ENCODE data around the gene CCDC170. TPM values are rescaled to one million over a fixed set of nuclear protein-coding genes. Genes with fewer than 3 reads are reported as not detected.
"Not testable (repeated sequence)": the region's sequence is repeated elsewhere in the genome, so short reads cannot be mapped to it uniquely, and the experiment has no call there.

CCDC170 gene
- total RNA-seq, 5 donors from 2014 or later (not counting 1 experiment from before 2014, with no cell fraction given) = 0.07 to 0.32 TPM; not detected in 3

DNA sequence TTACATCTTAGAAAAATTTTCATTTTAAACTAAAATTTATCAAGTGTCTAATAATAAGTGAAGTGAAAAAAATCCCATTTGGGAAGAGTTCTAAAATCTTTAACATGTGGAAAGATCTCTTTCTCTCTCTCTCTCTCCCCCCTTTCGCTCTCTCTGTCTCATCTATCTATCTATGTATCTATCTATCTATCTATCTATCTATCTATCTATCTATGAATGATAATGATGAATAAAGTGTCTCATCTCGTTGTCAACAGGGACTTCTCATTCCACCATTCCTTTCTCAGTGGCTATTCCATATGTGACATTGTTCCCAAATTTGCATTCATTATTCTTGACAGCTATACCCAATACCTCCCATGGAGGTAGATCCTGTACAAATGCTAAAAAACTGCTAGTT is 15.2 kb downstream of the CCDC170 start:
- no peaks in the 10 kb centered on the region for H3K36me3 Mint-ChIP-seq
- H3K4me1 Mint-ChIP-seq = no peaks in the 10 kb centered on the region
- no peaks in the 10 kb centered on the region for H3K9me3 Mint-ChIP-seq
- Histone ChIP-seq H3K4me3 (ENCODE audit: control insufficient read depth in 1 of 2, extremely low read depth in 1 of 2, low read length in 1 of 2) (no peak overlapping the region), H3K4me1 (ENCODE audit: control insufficient read depth in 1 of 2, extremely low read depth in 1 of 2, insufficient read depth in 2 of 2, low read length in 2 of 2) (no peaks in the 10 kb centered on the region), H3K27ac (ENCODE audit: low read length) (no peak overlapping the region), H3K9me3 (no peaks in the 10 kb centered on the region), H3K36me3 (ENCODE audit: control insufficient read depth in 2 of 2, extremely low read depth in 1 of 2, insufficient read depth in 1 of 2, low read length in 1 of 2) (no peaks in the 10 kb centered on the region), H3K27me3 (replicated peaks in 1 of 2; ENCODE audit: control insufficient read depth in 2 of 2, extremely low read depth in 1 of 2, insufficient read depth in 2 of 2, low read length in 1 of 2) (no peaks in the 10 kb centered on the region)
- no CpG with 5 or more reads among the region's 2 CpGs for WGBS (ENCODE audit: insufficient coverage)
- ChIA-PET CTCF (no interaction called here), POLR2A (no interaction called here)
- no peak overlapping the region for H3K4me3 Mint-ChIP-seq
- no peak overlapping the region for H3K27ac Mint-ChIP-seq
- DNase-seq (no peak), ATAC-seq (replicated peaks in 1 of 4) (no peak)
- peaks cover 0 to 5% of the 10 kb centered on the region in 2 donors for H3K27me3 Mint-ChIP-seq

DNA sequence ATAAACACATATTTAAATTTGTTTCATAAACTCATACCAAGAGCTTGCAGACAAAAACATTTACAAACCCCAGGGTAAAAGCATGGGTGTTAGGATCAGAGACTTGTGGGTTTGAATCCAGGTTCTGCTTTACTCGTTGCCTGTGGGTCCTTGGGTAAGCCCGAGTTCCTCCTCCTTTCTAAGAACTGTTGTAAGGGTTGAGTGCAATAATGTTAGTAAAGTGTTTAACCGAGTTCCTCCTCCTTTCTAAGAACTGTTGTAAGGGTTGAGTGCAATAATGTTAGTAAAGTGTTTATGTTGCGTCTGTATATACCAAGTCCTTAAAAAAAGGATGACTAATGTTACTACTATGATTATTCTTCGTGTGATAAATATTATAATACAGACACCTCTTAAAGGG is 18.7 kb downstream of the CCDC170 start:
- no peak for ATAC-seq (replicated peaks in 1 of 4)

DNA sequence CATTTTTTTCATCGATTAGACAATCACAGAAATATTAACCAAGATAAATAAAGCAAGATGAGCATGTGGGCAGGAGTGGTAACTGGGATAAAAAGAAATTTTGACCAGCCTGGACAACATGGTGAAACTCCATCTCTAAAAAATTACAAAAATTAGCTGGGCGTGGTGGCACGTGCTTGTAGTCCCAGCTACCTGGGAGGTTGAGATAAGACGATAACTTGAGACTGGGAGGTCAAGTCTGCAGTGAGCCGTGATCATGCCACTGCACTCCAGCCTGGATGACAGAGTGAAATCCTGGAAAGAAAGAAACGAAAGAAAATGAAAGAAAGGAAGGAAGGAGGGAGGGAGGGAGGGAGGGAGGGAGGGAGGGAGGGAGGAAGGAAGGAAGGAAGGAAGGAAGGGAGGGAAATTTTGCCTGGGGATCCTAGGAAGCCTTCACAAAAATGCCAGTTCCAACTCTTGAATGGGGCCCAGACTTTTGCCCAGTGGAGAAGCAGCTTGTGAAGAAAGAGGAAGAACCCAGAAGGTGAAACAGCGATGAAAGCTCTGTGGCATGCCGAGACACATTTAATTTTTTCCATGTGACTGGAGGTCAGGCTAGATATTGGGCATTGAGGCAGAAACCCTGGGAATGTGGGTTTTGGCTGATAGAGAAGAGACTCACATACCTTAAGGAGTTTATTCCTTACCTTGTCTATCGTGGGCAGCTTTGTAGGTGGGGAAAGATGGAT is 20.3 kb downstream of the CCDC170 start:
- Histone ChIP-seq H3K36me3 (ENCODE audit: control insufficient read depth in 2 of 2, extremely low read depth in 1 of 2, insufficient read depth in 1 of 2, low read length in 1 of 2) (no peaks in the 10 kb centered on the region), H3K27me3 (replicated peaks in 1 of 2; ENCODE audit: control insufficient read depth in 2 of 2, extremely low read depth in 1 of 2, insufficient read depth in 2 of 2, low read length in 1 of 2) (no peaks in the 10 kb centered on the region), H3K9me3 (no peaks in the 10 kb centered on the region), H3K4me1 (ENCODE audit: control insufficient read depth in 1 of 2, extremely low read depth in 1 of 2, insufficient read depth in 2 of 2, low read length in 2 of 2) (no peaks in the 10 kb centered on the region), H3K27ac (ENCODE audit: low read length) (no peak overlapping the region), H3K4me3 (ENCODE audit: control insufficient read depth in 1 of 2, extremely low read depth in 1 of 2, low read length in 1 of 2) (no peak overlapping the region)
- Mint-ChIP-seq H3K27ac (no peak overlapping the region), H3K36me3 (no peaks in the 10 kb centered on the region), H3K9me3 (peaks cover 0 to 20% (median 9%) of the 10 kb centered on the region in 3 donors), H3K4me1 (no peaks in the 10 kb centered on the region), H3K4me3 (no peak overlapping the region), H3K27me3 (peaks cover 0 to 5% of the 10 kb centered on the region in 2 donors)
- ChIA-PET CTCF (interaction anchor here in 1 of 2 donors (0.6 kb wide), 1 partner anchor 18 kb away, joined by 6 read pairs; no protein-coding TSS in a partner anchor), POLR2A (no interaction called here)
- WGBS (ENCODE audit: insufficient coverage) = 95% methylated on average over 6 of the region's 9 CpGs
- no peak for ATAC-seq (replicated peaks in 1 of 4)
- DNase-seq = no peak

More for the DNA sequence above, 18.7 kb downstream of the CCDC170 start:
- Mint-ChIP-seq H3K36me3 (no peaks in the 10 kb centered on the region), H3K4me3 (no peak overlapping the region), H3K4me1 (no peaks in the 10 kb centered on the region), H3K27ac (no peak overlapping the region), H3K27me3 (peaks cover 0 to 5% of the 10 kb centered on the region in 2 donors), H3K9me3 (peaks cover 0 to 6% (median 0%) of the 10 kb centered on the region in 3 donors)
- 20% methylated on average over 1 of the region's 5 CpGs for WGBS (ENCODE audit: insufficient coverage)
- peak in 1 of 35 experiments; percentile 2 for DNase-seq
- Histone ChIP-seq H3K9me3 (no peaks in the 10 kb centered on the region), H3K27ac (ENCODE audit: low read length) (no peak overlapping the region), H3K4me1 (ENCODE audit: control insufficient read depth in 1 of 2, extremely low read depth in 1 of 2, insufficient read depth in 2 of 2, low read length in 2 of 2) (no peaks in the 10 kb centered on the region), H3K36me3 (ENCODE audit: control insufficient read depth in 2 of 2, extremely low read depth in 1 of 2, insufficient read depth in 1 of 2, low read length in 1 of 2) (no peaks in the 10 kb centered on the region), H3K4me3 (ENCODE audit: control insufficient read depth in 1 of 2, extremely low read depth in 1 of 2, low read length in 1 of 2) (no peak overlapping the region), H3K27me3 (replicated peaks in 1 of 2; ENCODE audit: control insufficient read depth in 2 of 2, extremely low read depth in 1 of 2, insufficient read depth in 2 of 2, low read length in 1 of 2) (no peaks in the 10 kb centered on the region)
- ChIA-PET CTCF (no interaction called here), POLR2A (no interaction called here)

DNA sequence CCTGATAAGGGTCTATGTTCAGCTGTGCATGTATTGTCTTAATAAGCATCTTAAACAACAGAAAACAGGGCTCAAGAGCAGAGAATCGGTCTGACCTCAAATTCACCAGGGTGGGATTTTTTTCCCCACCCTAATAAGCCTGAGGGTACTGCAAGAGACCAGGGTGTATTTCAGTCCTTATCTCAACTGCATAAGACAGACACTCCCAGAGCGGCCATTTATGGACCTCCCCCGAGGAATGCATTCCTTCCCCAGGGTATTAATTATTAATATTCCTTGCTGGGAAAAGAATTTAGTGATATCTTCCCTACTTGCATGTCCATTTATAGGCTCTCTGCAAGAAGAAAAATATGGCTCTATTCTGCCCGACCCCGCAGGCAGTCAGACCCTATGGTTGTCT is 25.2 kb downstream of the CCDC170 start:
- DNase-seq; H3K4me3 Mint-ChIP-seq; ATAC-seq (replicated peaks in 1 of 4); H3K9me3 ChIP-seq; H3K36me3 Mint-ChIP-seq; H3K36me3 ChIP-seq (ENCODE audit: control insufficient read depth in 2 of 2, extremely low read depth in 1 of 2, insufficient read depth in 1 of 2, low read length in 1 of 2); H3K27ac ChIP-seq (ENCODE audit: low read length); H3K4me1 ChIP-seq (ENCODE audit: control insufficient read depth in 1 of 2, extremely low read depth in 1 of 2, insufficient read depth in 2 of 2, low read length in 2 of 2); H3K27me3 ChIP-seq (replicated peaks in 1 of 2; ENCODE audit: control insufficient read depth in 2 of 2, extremely low read depth in 1 of 2, insufficient read depth in 2 of 2, low read length in 1 of 2); H3K4me3 ChIP-seq (ENCODE audit: control insufficient read depth in 1 of 2, extremely low read depth in 1 of 2, low read length in 1 of 2); POLR2A ChIA-PET; H3K27ac Mint-ChIP-seq; H3K4me1 Mint-ChIP-seq; CTCF ChIA-PET; H3K27me3 Mint-ChIP-seq: not testable (repeated sequence)
- H3K9me3 Mint-ChIP-seq = peaks cover 12 to 52% (median 29%) of the 10 kb centered on the region in 3 donors
- 100% methylated on average over 2 of the region's 5 CpGs for WGBS (ENCODE audit: insufficient coverage)

DNA sequence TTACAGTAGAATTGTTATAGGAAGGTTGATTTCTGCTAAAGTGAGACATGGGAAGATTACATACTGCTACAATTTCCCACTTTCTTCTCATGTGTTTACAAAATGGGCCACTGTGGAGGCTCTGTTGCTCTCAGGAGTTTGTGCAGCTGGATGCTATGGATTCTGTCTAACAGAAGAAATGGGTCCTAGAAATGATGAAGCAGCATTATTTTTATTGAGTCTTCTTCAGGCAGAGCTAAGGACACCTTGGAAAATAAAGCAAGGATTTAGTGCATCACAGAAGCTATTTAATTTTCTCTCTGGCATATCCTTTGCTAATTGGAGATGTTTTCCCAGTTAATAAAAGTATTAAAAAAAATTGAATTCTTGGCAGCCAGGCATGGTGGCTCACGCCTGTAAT is 29.2 kb downstream of the CCDC170 start:
- Mint-ChIP-seq H3K4me3 (no peak overlapping the region), H3K27me3 (peaks cover 2 to 11% of the 10 kb centered on the region in 2 donors), H3K9me3 (peaks cover 18 to 47% (median 30%) of the 10 kb centered on the region in 3 donors), H3K4me1 (no peaks in the 10 kb centered on the region), H3K36me3 (no peaks in the 10 kb centered on the region), H3K27ac (no peak overlapping the region)
- Histone ChIP-seq H3K27ac (ENCODE audit: low read length) (no peak overlapping the region), H3K27me3 (replicated peaks in 1 of 2; ENCODE audit: control insufficient read depth in 2 of 2, extremely low read depth in 1 of 2, insufficient read depth in 2 of 2, low read length in 1 of 2) (peaks cover 0 to 3% of the 10 kb centered on the region in 2 experiments), H3K9me3 (no peaks in the 10 kb centered on the region), H3K4me1 (ENCODE audit: control insufficient read depth in 1 of 2, extremely low read depth in 1 of 2, insufficient read depth in 2 of 2, low read length in 2 of 2) (no peaks in the 10 kb centered on the region), H3K4me3 (ENCODE audit: control insufficient read depth in 1 of 2, extremely low read depth in 1 of 2, low read length in 1 of 2) (no peak overlapping the region), H3K36me3 (ENCODE audit: control insufficient read depth in 2 of 2, extremely low read depth in 1 of 2, insufficient read depth in 1 of 2, low read length in 1 of 2) (no peaks in the 10 kb centered on the region)
- ATAC-seq (replicated peaks in 1 of 4) = no peak
- no CpG with 5 or more reads among the region's 1 CpG for WGBS (ENCODE audit: insufficient coverage)
- CTCF ChIA-PET = interaction anchor here in 1 of 2 donors (0.6 kb wide), 1 partner anchor 16 kb away, joined by 3 read pairs; no protein-coding TSS in a partner anchor
- DNase-seq = no peak
- POLR2A ChIA-PET = no interaction called here

DNA sequence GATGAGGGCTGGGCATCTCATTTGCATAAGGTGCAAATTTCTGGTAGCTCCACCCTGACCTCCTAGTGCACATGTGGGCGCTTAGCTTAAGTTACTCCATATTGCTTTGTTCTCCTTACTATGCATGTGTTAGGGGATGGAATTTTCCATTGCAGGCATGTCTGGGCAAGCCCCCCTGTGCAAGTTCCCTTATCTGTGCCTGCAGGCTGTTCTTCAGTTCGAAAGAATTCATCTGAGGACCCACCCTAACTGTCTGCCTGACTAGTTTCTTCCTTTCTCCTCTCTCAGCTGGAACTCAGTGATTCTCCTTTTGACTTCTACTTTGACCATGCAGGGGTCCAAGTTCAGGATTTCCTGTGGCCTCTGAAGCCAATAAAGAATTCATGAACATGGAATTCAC is 30.2 kb downstream of the CCDC170 start:
- no peaks in the 10 kb centered on the region for H3K9me3 ChIP-seq
- H3K36me3 Mint-ChIP-seq = no peaks in the 10 kb centered on the region
- H3K9me3 Mint-ChIP-seq = peaks cover 18 to 38% (median 22%) of the 10 kb centered on the region in 3 donors
- ChIA-PET CTCF (no interaction called here), POLR2A (no interaction called here)
- H3K36me3 ChIP-seq (ENCODE audit: control insufficient read depth in 2 of 2, extremely low read depth in 1 of 2, insufficient read depth in 1 of 2, low read length in 1 of 2) = no peaks in the 10 kb centered on the region
- no peak for DNase-seq
- H3K4me1 ChIP-seq (ENCODE audit: control insufficient read depth in 1 of 2, extremely low read depth in 1 of 2, insufficient read depth in 2 of 2, low read length in 2 of 2) = no peaks in the 10 kb centered on the region
- H3K4me3 Mint-ChIP-seq = no peak overlapping the region
- WGBS (ENCODE audit: insufficient coverage) = 33% methylated on average over 1 of the region's 2 CpGs
- no peak overlapping the region for H3K27ac Mint-ChIP-seq
- no peak overlapping the region for H3K27ac ChIP-seq (ENCODE audit: low read length)
- H3K27me3 Mint-ChIP-seq = peaks cover 6 to 11% of the 10 kb centered on the region in 2 donors
- peaks cover 0 to 3% of the 10 kb centered on the region in 2 experiments for H3K27me3 ChIP-seq (replicated peaks in 1 of 2; ENCODE audit: control insufficient read depth in 2 of 2, extremely low read depth in 1 of 2, insufficient read depth in 2 of 2, low read length in 1 of 2)
- H3K4me3 ChIP-seq (ENCODE audit: control insufficient read depth in 1 of 2, extremely low read depth in 1 of 2, low read length in 1 of 2) = no peak overlapping the region
- no peaks in the 10 kb centered on the region for H3K4me1 Mint-ChIP-seq
- no peak for ATAC-seq (replicated peaks in 1 of 4)

All from T-cell (primary cell).